Measurements from ENCODE around the gene SLC1A3.

- TF ChIP-seq, protein P1, sequence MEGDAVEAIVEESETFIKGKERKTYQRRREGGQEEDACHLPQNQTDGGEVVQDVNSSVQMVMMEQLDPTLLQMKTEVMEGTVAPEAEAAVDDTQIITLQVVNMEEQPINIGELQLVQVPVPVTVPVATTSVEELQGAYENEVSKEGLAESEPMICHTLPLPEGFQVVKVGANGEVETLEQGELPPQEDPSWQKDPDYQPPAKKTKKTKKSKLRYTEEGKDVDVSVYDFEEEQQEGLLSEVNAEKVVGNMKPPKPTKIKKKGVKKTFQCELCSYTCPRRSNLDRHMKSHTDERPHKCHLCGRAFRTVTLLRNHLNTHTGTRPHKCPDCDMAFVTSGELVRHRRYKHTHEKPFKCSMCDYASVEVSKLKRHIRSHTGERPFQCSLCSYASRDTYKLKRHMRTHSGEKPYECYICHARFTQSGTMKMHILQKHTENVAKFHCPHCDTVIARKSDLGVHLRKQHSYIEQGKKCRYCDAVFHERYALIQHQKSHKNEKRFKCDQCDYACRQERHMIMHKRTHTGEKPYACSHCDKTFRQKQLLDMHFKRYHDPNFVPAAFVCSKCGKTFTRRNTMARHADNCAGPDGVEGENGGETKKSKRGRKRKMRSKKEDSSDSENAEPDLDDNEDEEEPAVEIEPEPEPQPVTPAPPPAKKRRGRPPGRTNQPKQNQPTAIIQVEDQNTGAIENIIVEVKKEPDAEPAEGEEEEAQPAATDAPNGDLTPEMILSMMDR (IDR thresholded peaks at IDR 0.05; ENCODE audit: insufficient read depth, low read length): no peak
- TF ChIP-seq POLR2AphosphoS5 (IDR thresholded peaks at IDR 0.05; ENCODE audit: low read depth): no peak
- TF ChIP-seq, protein P2, sequence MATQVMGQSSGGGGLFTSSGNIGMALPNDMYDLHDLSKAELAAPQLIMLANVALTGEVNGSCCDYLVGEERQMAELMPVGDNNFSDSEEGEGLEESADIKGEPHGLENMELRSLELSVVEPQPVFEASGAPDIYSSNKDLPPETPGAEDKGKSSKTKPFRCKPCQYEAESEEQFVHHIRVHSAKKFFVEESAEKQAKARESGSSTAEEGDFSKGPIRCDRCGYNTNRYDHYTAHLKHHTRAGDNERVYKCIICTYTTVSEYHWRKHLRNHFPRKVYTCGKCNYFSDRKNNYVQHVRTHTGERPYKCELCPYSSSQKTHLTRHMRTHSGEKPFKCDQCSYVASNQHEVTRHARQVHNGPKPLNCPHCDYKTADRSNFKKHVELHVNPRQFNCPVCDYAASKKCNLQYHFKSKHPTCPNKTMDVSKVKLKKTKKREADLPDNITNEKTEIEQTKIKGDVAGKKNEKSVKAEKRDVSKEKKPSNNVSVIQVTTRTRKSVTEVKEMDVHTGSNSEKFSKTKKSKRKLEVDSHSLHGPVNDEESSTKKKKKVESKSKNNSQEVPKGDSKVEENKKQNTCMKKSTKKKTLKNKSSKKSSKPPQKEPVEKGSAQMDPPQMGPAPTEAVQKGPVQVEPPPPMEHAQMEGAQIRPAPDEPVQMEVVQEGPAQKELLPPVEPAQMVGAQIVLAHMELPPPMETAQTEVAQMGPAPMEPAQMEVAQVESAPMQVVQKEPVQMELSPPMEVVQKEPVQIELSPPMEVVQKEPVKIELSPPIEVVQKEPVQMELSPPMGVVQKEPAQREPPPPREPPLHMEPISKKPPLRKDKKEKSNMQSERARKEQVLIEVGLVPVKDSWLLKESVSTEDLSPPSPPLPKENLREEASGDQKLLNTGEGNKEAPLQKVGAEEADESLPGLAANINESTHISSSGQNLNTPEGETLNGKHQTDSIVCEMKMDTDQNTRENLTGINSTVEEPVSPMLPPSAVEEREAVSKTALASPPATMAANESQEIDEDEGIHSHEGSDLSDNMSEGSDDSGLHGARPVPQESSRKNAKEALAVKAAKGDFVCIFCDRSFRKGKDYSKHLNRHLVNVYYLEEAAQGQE (IDR thresholded peaks at IDR 0.05; ENCODE audit: insufficient replicate concordance, low read depth): no peak
Measured at GRCh38 chr5:36704131-36704530, 97.7 kb downstream of the SLC1A3 start.

Data from HL-60 (cell line).